ENCODE results near the gene CLEC2L. TPM values are rescaled to one million over a fixed set of nuclear protein-coding genes. Genes with fewer than 3 reads are reported as not detected.
"Not testable (repeated sequence)": the region's sequence is repeated elsewhere in the genome, so short reads cannot be mapped to it uniquely, and the experiment has no call there.

CLEC2L gene
- total RNA-seq, 8 experiments from 2014 or later = 0.24 to 3.1 (median 1.0) TPM; not detected in 1

DNA sequence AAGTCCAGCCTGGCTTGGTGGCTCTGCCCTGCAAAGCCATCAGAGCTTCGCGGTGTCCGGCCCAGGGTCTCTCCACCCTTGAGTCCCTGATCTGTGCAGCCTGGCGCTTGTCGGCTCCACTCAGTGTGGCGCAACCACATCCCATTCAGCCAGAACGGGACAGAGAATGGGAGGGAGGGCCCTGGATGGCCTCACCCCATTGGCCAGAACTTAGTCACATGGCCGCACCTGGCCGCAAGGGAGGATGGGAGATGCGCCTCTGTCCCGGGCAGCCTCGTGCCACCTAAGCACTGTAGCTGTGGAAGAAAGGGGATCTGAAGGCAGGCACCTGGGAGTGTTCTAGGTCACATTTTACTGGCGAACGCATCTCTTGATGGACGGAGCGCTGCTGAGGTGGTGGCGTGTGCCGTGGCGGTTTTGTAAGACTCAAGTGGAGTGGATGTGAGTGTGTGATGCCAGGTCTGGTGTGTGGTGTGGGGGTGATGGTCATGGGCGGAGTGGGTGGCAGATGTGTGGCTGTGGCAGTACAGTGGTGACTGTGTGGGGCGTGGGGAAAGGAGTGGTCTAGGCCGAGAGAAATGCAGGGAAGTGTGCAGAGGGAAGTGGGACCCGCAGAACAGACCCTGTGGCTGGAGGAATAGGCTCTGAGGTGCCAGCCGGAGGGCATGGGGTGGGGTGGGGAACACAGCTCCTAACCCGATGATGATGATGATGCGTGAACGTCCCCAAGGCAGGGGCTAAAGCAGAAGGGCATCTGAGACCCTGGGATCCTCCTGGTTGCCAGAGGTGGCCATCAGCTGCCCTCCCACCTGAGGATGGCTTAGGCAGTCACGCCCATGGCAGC lies 19.0 kb downstream of the CLEC2L start:
- in situ Hi-C loops (cut with MboI; ENCODE audit: low pct_unique_long_range_greater_than_20kb in 2 of 9, low sequenced_read_pairs in 9 of 9, unreplicated experiment in 9 of 9) = no loop called here
- Histone ChIP-seq H3K27ac (no peak overlapping the region), H3K4me1 (replicated peaks in 1 of 2) (no peaks in the 10 kb centered on the region), H3K4me3 (no peak overlapping the region)
- no peak for ATAC-seq (replicated peaks in 6 of 8)
- 79 to 100% (median 92%) methylated on average over 2 to 13 of the region's 28 CpGs; no CpG with 5 or more reads in 2 of the 10 experiments for WGBS, 10 experiments

DNA sequence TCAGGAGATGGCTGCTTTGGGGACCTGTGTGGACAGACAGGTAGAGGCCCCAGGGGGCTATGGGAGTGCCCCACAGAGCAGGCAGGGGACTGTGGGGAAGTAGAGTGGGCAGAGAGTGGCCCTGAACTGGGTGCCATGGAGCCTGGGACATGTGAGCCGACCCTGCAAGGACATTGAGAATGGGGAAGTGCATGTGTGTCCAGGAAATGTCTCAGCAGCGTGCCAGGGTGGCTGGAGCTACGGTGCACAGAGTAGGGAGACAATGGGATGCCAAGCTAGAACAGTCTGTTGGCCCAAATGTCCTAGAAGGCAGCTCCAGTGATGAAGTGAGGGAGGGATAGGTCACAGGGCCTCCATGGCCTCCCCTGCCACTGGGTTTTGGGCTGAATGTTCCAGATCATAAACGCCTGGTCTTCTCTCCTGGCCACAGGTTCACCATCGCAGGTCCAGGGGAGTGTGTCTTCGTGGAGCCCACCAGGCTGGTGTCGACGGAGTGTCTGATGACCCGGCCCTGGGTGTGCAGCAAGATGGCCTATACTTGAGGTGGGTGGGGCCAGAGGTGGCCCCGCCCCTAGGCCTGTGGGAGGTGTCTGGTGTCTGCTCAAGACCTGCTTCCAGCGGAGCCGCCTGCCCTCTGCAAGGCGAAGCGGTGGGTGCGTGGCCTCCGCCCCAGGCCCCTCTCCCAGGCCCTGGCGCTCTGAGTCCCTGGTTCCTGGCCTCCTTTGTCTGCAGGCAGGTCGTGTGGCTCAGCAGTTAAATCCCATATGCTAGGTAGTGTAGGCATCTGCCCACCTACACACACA lies 20.5 kb downstream of the CLEC2L start:
- no peak overlapping the region for H3K4me3 ChIP-seq
- WGBS, 10 experiments = 33 to 94% (median 80%) methylated on average over 1 to 7 of the region's 18 CpGs; no CpG with 5 or more reads in 5 of the 10 experiments
- in situ Hi-C loops (cut with MboI; ENCODE audit: low pct_unique_long_range_greater_than_20kb in 2 of 9, low sequenced_read_pairs in 9 of 9, unreplicated experiment in 9 of 9) = no loop called here
- no peaks in the 10 kb centered on the region for H3K4me1 ChIP-seq (replicated peaks in 1 of 2)
- no peak overlapping the region for H3K27ac ChIP-seq
- ATAC-seq (replicated peaks in 6 of 8) = peak in 1 of 8 experiments; percentile 20

DNA sequence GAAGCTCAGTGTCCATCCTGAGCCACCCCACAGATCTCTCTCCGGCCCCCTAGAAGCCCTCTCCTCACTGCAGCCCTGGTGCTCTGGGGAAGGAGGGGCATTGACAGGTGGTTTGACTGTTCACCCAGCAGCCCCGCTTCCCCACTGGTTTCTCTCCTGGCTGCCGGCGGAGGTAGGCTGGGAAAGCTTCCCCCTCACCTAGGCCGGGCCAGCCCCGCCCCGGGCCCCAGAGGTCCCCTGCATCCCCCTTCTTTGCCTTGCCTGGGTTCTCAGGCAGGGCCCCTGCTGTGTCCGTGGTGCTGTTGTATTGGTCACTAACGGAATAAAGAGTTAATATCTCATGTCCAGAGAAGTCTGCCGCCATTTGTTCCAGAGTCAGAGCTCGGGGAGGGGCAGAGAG lies 21.2 kb downstream of the CLEC2L start:
- in situ Hi-C loops (cut with MboI; ENCODE audit: low pct_unique_long_range_greater_than_20kb in 2 of 9, low sequenced_read_pairs in 9 of 9, unreplicated experiment in 9 of 9) = no loop called here
- Histone ChIP-seq H3K27ac (no peak overlapping the region), H3K4me1 (replicated peaks in 1 of 2) (no peaks in the 10 kb centered on the region), H3K4me3 (no peak overlapping the region)
- no peak for ATAC-seq (replicated peaks in 6 of 8)
- 63% methylated on average over 2 of the region's 11 CpGs; no CpG with 5 or more reads in 9 of the 10 experiments for WGBS, 10 experiments

DNA sequence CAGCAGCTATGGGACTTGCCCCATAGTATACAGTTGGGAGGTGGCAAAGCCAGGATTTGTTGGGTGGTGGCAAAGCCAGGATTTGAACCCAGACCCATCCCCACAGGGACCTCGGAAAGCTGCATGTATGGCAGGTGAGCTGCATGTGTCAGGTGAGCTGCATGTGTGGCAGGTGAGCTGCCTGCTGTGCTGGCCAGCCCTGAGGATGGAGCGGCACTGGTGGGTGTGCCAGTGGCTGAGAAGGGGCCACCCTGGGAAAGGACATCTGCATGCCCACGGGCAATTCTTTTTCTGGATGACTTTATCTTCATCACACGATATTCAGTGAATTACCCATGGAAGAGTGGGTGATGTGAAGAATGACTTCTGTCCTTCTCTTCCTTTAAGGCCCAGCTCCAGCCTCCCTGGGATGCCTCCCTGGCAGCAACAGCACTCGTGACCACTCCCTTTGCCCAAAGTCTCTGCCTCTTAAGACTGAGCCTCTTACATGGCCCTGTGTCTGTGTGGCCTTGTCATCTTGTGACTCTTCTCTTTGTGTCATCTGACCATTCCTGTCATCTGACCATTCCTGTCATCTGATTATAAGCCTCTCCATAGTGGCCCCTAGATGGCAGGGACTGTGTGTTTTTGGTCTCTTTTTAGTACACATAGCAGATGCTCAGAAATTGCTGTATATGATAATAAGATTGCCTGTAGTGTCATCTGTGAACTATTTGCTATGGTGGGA lies 25.0 kb downstream of the CLEC2L start:
- WGBS, 10 experiments = 20 to 100% (median 83%) methylated on average over 1 to 4 of the region's 5 CpGs; no CpG with 5 or more reads in 3 of the 10 experiments
- peak in 4 of 8 experiments; percentile 33 to 77 (median 52) for ATAC-seq (replicated peaks in 6 of 8)
- in situ Hi-C loops (cut with MboI; ENCODE audit: low pct_unique_long_range_greater_than_20kb in 2 of 9, low sequenced_read_pairs in 9 of 9, unreplicated experiment in 9 of 9) = no loop called here
- no peak overlapping the region for H3K4me3 ChIP-seq
- no peak overlapping the region for H3K27ac ChIP-seq
- no peaks in the 10 kb centered on the region for H3K4me1 ChIP-seq (replicated peaks in 1 of 2)

DNA sequence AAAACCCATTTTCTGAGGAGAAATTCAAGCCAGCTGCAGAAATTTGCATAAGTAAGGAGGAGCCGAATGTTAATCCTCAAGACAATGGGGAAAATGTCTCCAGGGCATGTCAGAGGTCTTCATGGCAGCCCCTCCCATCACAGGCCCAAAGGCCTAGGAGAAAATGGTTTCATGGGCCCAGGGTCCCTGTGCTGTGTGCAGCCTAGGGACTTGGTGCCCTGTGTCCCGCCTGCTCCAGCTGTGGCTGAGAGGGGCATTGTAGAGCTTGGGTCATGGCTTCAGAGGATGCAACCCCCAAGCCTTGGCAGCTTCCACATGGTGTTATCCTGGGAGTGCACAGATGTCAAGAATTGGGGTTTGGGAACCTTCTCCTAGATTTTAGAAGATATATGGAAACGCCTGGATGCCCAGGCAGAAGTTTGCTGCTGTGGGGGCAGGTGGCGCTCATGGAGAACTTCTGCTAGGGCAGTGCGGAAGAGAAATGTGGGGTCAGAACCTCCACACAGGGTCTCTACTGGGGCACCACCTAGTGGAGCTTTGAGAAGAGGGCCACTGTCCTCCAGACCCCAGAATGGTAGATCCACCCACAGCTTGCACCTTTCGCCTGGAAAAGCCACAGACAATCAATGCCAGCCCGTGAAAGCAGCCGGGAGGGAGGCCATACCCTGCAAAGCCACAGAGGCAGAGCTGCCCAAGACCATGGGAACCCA lies 30.7 kb downstream of the CLEC2L start:
- H3K4me1 ChIP-seq (replicated peaks in 1 of 2); H3K27ac ChIP-seq; H3K4me3 ChIP-seq; in situ Hi-C loops (cut with MboI; ENCODE audit: low pct_unique_long_range_greater_than_20kb in 2 of 9, low sequenced_read_pairs in 9 of 9, unreplicated experiment in 9 of 9): not testable (repeated sequence)
- peak in 2 of 8 experiments; percentile 38 to 43 for ATAC-seq (replicated peaks in 6 of 8)
- WGBS, 10 experiments = 0 to 98% (median 61%) methylated on average over 1 to 6 of the region's 8 CpGs; no CpG with 5 or more reads in 3 of the 10 experiments

DNA sequence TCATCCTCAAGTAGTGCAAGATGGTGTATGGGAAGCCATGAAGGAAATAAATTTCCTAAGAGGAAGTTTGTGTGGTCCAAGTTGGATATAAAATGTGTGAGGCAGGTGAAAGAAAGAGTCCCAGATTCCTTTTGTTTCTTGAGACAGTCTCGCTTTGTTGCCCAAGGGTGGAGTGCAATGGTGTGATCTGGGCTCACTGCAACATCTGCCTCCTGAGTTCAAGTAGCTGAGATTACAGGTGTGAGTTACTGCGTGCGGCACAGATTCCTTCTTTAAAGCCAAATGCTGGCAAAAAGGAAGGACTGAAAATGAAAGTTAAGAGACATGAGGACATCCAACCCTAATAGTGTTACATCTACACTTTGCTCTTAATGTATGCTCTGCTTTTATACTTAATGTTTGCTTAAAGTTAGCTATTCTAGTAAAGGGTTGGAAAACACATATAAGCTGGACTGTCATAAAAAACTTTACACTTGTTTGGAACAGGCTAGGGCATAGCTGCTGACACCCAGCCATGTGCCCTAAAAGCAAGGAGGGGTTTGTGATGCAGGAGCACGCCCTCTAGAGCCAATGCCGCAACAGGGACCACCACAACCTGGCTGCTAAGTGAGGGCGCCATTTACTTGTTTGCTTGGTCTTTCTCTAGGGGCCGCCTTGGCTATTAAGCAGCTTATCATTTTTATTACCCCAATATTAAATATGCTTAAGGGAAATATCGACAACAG lies 34.5 kb downstream of the CLEC2L start:
- no peak for ATAC-seq (replicated peaks in 6 of 8)
- 39 to 100% (median 82%) methylated on average over 1 to 8 of the region's 8 CpGs; no CpG with 5 or more reads in 1 of the 10 experiments for WGBS, 10 experiments
- no peak overlapping the region for H3K27ac ChIP-seq
- in situ Hi-C loops (cut with MboI; ENCODE audit: low pct_unique_long_range_greater_than_20kb in 2 of 9, low sequenced_read_pairs in 9 of 9, unreplicated experiment in 9 of 9) = no loop called here
- no peak overlapping the region for H3K4me3 ChIP-seq
- no peaks in the 10 kb centered on the region for H3K4me1 ChIP-seq (replicated peaks in 1 of 2)

DNA sequence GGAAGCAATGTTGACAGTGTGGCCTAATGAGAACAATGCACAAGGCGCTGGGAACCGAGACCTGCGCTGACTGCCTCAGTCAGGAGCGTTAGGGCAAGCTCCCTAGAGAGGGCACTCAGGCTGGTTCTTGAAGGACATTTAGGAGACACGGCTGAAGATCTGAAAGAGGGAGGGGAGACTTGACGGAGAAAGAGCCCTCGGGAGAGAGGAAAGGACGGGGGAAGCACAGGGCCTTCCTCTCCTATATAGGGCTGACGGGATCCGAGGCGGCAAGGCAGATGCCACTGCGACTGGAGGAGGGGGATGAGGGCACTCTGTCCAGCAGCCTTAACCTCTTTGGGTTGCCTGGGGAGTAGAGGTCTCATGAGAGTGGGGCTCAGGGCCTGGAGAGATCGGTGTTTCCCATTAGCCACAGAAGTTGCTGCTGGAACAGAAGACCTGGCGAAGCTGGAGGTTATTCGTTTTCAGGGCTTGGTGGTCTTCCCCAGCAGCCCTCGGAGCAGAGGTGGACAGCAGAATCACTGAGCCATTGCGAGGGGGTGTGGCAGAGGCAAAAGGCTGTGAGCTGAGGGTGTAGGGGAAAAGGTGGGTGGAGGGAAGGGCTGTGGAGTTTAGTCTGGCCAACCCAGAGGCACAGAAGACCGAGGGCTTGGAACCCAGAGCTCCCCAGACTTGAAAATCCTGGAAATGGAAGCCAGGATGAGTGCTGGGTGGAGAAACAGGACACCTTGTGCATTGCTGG lies 36.0 kb downstream of the CLEC2L start:
- WGBS, 10 experiments = 80 to 100% (median 94%) methylated on average over 3 to 12 of the region's 18 CpGs; no CpG with 5 or more reads in 4 of the 10 experiments
- no peak overlapping the region for H3K4me3 ChIP-seq
- ATAC-seq (replicated peaks in 6 of 8) = peak in 1 of 8 experiments; percentile 62
- H3K4me1 ChIP-seq (replicated peaks in 1 of 2) = no peaks in the 10 kb centered on the region
- in situ Hi-C loops (cut with MboI; ENCODE audit: low pct_unique_long_range_greater_than_20kb in 2 of 9, low sequenced_read_pairs in 9 of 9, unreplicated experiment in 9 of 9) = no loop called here
- no peak overlapping the region for H3K27ac ChIP-seq

DNA sequence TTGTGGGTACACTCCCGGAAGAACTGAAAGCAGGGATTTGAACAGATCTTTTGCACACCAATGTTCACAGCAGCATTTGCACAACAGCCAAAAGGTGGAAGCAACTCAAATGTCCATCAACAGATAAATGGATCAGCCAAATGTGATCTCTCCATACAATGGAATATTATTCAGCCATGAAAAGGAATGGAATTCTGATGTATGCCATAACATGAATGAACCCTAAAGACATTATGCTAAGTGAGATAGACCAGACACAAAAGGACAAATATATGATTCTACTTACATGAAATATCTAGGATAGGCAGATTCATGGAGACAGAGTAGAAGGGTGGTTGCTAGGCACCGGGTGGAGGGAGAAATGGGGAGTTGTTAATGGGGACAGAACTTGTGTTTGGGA lies 36.7 kb downstream of the CLEC2L start:
- Histone ChIP-seq H3K4me1 (replicated peaks in 1 of 2) (no peaks in the 10 kb centered on the region), H3K4me3 (no peak overlapping the region), H3K27ac (no peak overlapping the region)
- no peak for ATAC-seq (replicated peaks in 6 of 8)
- in situ Hi-C loops (cut with MboI; ENCODE audit: low pct_unique_long_range_greater_than_20kb in 2 of 9, low sequenced_read_pairs in 9 of 9, unreplicated experiment in 9 of 9) = no loop called here
- WGBS, 10 experiments = 71 to 100% (median 100%) methylated on average over 1 to 2 of the region's 2 CpGs; no CpG with 5 or more reads in 2 of the 10 experiments

DNA sequence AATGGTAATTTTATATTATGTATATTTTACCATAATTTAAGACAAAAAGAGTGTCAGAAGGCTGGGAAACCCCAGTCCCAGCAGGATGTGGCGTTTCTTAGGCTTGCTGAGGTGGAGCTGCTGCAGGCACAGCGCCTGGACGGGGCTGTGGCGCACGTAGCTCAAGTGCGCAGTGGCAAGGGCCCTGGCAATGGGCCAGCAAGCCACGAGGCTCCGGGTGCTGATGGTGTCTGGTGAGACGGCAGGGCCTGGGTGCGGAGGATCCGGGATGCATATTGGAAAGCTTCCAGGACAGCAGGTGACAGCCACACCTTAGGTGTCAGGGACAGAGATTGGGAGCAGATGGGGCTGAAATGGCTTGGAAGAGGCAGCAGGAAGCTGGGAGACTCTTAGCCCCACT lies 37.2 kb downstream of the CLEC2L start:
- 70 to 97% (median 82%) methylated on average over 2 to 5 of the region's 11 CpGs; no CpG with 5 or more reads in 5 of the 10 experiments for whole genome bisulfite sequencing, 10 experiments
- H3K4me1 ChIP-seq (replicated peaks in 1 of 2) = no peaks in the 10 kb centered on the region
- in situ Hi-C loops (cut with MboI; ENCODE audit: low pct_unique_long_range_greater_than_20kb in 2 of 9, low sequenced_read_pairs in 9 of 9, unreplicated experiment in 9 of 9) = no loop called here
- H3K4me3 ChIP-seq = no peak overlapping the region
- H3K27ac ChIP-seq = no peak overlapping the region
- no peak for ATAC-seq (replicated peaks in 6 of 8)

DNA sequence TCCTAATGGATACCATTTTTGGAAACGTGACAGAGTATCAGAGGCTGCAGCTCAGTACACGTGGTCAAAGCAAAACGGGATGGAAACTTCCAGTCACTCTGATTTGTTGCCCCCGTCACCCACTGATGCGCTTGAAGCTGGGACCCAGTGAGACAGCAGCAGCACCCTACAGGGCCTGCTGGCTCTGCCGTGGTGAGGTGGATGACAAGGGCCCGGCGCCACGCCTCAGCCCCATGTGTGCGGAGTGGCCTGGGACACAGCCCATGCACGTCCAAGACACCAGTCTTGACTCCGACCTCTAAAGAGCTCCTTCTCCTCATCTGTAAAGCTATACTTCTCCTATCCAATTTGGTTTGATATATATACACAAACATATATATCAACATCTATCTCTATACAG lies 39.0 kb downstream of the CLEC2L start:
- in situ Hi-C loops (cut with MboI; ENCODE audit: low pct_unique_long_range_greater_than_20kb in 2 of 9, low sequenced_read_pairs in 9 of 9, unreplicated experiment in 9 of 9) = no loop called here
- no peak for ATAC-seq (replicated peaks in 6 of 8)
- 88 to 100% (median 97%) methylated on average over 2 to 11 of the region's 12 CpGs; no CpG with 5 or more reads in 5 of the 10 experiments for WGBS, 10 experiments
- no peak overlapping the region for H3K4me3 ChIP-seq
- H3K27ac ChIP-seq = no peak overlapping the region
- no peaks in the 10 kb centered on the region for H3K4me1 ChIP-seq (replicated peaks in 1 of 2)

DNA sequence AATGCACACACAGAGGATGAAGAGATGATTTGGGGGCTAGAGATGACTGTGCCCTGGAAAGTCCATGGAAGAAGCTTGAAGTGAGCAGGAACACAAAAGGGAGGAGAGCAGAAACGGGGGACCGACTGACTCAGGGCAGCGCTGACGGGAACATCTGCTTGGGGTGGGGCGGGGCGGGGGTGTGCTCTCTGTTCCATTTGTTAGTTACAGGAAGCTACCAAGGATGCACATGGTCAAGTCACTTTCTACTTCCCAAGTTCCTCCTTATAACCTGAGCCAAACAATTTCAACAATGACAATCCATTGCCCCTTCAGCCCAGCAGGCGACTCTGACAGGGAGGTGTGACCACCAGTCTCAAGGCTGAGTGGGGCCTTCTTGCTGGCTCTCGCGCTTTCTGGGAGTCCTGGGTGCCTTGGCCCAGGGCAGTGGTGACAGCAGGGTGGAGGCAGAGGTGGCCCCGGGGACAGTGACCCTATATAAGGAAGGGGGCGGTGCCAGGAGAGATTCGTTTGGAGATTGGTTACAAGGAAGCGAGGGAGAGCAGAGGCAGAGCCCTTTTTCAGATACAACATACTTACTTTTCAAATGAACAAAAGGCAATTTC lies 39.6 kb downstream of the CLEC2L start:
- H3K4me3 ChIP-seq = no peak overlapping the region
- H3K27ac ChIP-seq = no peak overlapping the region
- no peaks in the 10 kb centered on the region for H3K4me1 ChIP-seq (replicated peaks in 1 of 2)
- peak in 1 of 8 experiments; percentile 48 for ATAC-seq (replicated peaks in 6 of 8)
- 33 to 100% (median 67%) methylated on average over 1 to 5 of the region's 13 CpGs; no CpG with 5 or more reads in 4 of the 10 experiments for WGBS, 10 experiments
- in situ Hi-C loops (cut with MboI; ENCODE audit: low pct_unique_long_range_greater_than_20kb in 2 of 9, low sequenced_read_pairs in 9 of 9, unreplicated experiment in 9 of 9) = no loop called here
